Heart right ventricle (tissue), 16 donors: ENCODE data around the gene ZNF786. TPM values are rescaled to one million over a fixed set of nuclear protein-coding genes. Genes with fewer than 3 reads are reported as not detected.
"Not testable (repeated sequence)": the region's sequence is repeated elsewhere in the genome, so short reads cannot be mapped to it uniquely, and the experiment has no call there.

ENCODE experiments used
- ATAC-seq, 8 donors: fragments of 200-7000 bp; cut with Tn5 transposase; one replicate each; pipeline ENCODE4 v1.9.1; 2020; ENCODE audit warnings: mild to moderate bottlenecking in 8 of 8, moderate library complexity in 8 of 8, moderate number of reproducible peaks in 1 of 8
- DNase-seq, 2 donors: peaks; one replicate each; pipeline ENCODE4 v3.0.0-alpha.2; 2020
- H3K27ac ChIP-seq, 10 donors: fragments of 200-600 bp; sonication (generic) in 2 of 10; one replicate each; pipeline versions ENCODE4 v1.5.0 to v1.8.0; 2020 to 2022; ENCODE audit warnings: mild to moderate bottlenecking in 3 of 10
- H3K27me3 ChIP-seq, 7 donors: fragments of 200-600 bp; one replicate each; pipeline ENCODE4 v1.8.0; 2021 to 2022; ENCODE audit warnings: mild to moderate bottlenecking in 2 of 7
- H3K36me3 ChIP-seq, 9 donors: fragments of 200-600 bp; sonication (generic) in 1 of 9; one replicate each; pipeline versions ENCODE4 v1.5.0 to v1.8.0; 2020 to 2022; ENCODE audit warnings: mild to moderate bottlenecking in 2 of 9
- H3K4me1 ChIP-seq, 9 donors: fragments of 200-600 bp; sonication (generic) in 1 of 9; one replicate each; pipeline versions ENCODE4 v1.5.0 to v1.8.0; 2020 to 2022; ENCODE audit warnings: mild to moderate bottlenecking in 4 of 9
- H3K4me3 ChIP-seq, 10 donors: fragments of 200-600 bp; sonication (generic) in 2 of 10; one replicate each; pipeline versions ENCODE4 v1.5.0 to v1.8.0; 2020 to 2022; ENCODE audit warnings: mild to moderate bottlenecking in 7 of 10, moderate library complexity in 2 of 10
- H3K9me3 ChIP-seq, 11 donors: fragments of 200-600 bp in 10 of 11; sonication (generic) in 2 of 11; one replicate each; pipeline versions ENCODE4 v1.5.0 to v1.8.0; 2013 to 2022; ENCODE audit warnings: mild to moderate bottlenecking in 2 of 11, control low read depth in 1 of 11, moderate library complexity in 1 of 11
- CTCF ChIP-seq, 9 donors: fragments of 200-600 bp; sonication (generic) in 2 of 9; IDR thresholded peaks; one replicate each; pipeline versions ENCODE4 v1.5.0 to v1.8.0; 2021 to 2022; ENCODE audit warnings: antibody characterized with exemption in 9 of 9, mild to moderate bottlenecking in 5 of 9, moderate library complexity in 1 of 9
- WGBS, 2 donors: extraction: QIAGEN DNeasy Blood & Tissue Kit; methylation state at CpG; one replicate each; pipeline ENCODE4 v1.1.7; 2013; ENCODE audit warnings: inconsistent platforms in 1 of 2; 5-methylcytosine and 5-hydroxymethylcytosine counted together
- intact Hi-C, 10 donors: fragments of 100-400 bp; cut with DNase I; formaldehyde crosslinking; loops; one replicate each; pipeline versions ENCODE4 v1.11.1 to v1.14.2; 2022
- polyA plus RNA-seq, 2 donors: library from polyadenylated mRNA; stranded (reverse); fragments of 200-250 nt; gene quantifications; one replicate each; pipeline ENCODE4 v1.2.3, GENCODE V29; 2013
- total RNA-seq, 10 donors: library from RNA; stranded (reverse); fragmentation: NEBNext Ultra II Directional in 3 of 10; extraction: Animal tissue kit (Norgen Biotek cat#: 25700) in 3 of 10; gene quantifications; one replicate each; pipeline versions ENCODE4 v1.2.1 to v1.2.4, GENCODE V29; 2021 to 2023
- donor health status: Arrhythmogenic right ventricular cardiomyopathy.
- donor health status: ischemic (EF 13 %, LVEDD 7.1; RV severe dilation, severe dysfunction).
- donor health status: healthy with polysubstance abuse.
- donor health status: DM: no; HTN: yes; CAD: no.
- donor health status: DM: no; HTN: no; CAD: no.
- donor health status: ischemic (EF 25% LVEDD 6.9; RV normal size, moderate dysfunction).
- donor health status: ischemic (EF 25% LVEDD 5.7; RV mildly dilated, moderate dysfunction).
- donor health status: healthy.
- donor health status: DM: yes; HTN: yes; CAD: no.
- donor health status: Ischemic cardiomyopathy.
- donor health status: ischemic (EF 35%, LVEDD 5.7; RV mildly dilated, moderate dysfunction).
- donor health status: nonischemic (EF 11% LVEDD 7.7; RV severe dilation, severe dysfunction).
- donor health status: DM: yes; HTN: yes; CAD: no.
- donor health status: PGD.
- donor health status: ischemic (EF 29% LVEDD 5.4; RV normal size, mild dysfunction).
- donor health status: nonischemic (EF 23%, LVEDD 6.1; RV moderate dilation, normal function).

ZNF786 gene
- total and polyA plus RNA-seq, 12 donors = 2.0 to 3.4 (median 2.6) TPM

- Histone ChIP-seq H3K9me3 (no peaks in the 10 kb centered on the region), H3K4me1 (peaks cover 0 to 1% (median 0%) of the 10 kb centered on the region in 9 donors), H3K36me3 (no peaks in the 10 kb centered on the region), H3K4me3 (no peak overlapping the region), H3K27ac (no peak overlapping the region), H3K27me3 (no peaks in the 10 kb centered on the region)
- DNase-seq (no peak), ATAC-seq (no peak)
- WGBS, 2 donors = 62 to 70% methylated on average over 4 of the region's 4 CpGs
- intact Hi-C loops = no loop called here
- no peak for TF ChIP-seq CTCF (IDR thresholded peaks at IDR 0.05)
Observed at GRCh38 chr7:149097088-149097487, 6.6 kb upstream of the ZNF786 start.

- Histone ChIP-seq H3K27ac (no peak overlapping the region), H3K4me1 (peaks cover 0 to 25% (median 14%) of the 10 kb centered on the region in 9 donors), H3K27me3 (no peaks in the 10 kb centered on the region), H3K9me3 (no peaks in the 10 kb centered on the region), H3K4me3 (no peak overlapping the region), H3K36me3 (no peaks in the 10 kb centered on the region)
- no peak for DNase-seq
- no peak for TF ChIP-seq CTCF (IDR thresholded peaks at IDR 0.05)
- intact Hi-C loops = loop anchor here in 5 of 10 donors (5.0 kb wide), 3 partner anchors 86 to 396 kb away; partner anchors contain the start of genes CUL1 (in 1 of the 5) and EZH2 (in 1 of the 5)
- no peak for ATAC-seq
- 61 to 66% methylated on average over 4 of the region's 4 CpGs for WGBS, 2 donors
Observed at GRCh38 chr7:149093228-149093627, 2.7 kb upstream of the ZNF786 start.

GRCh38 chr7:149092244-149092643 lies 1.7 kb upstream of the ZNF786 start:
- not testable (repeated sequence) for H3K9me3 ChIP-seq, H3K36me3 ChIP-seq, ATAC-seq, H3K27me3 ChIP-seq, DNase-seq
- 98% methylated on average over 20 of the region's 20 CpGs for WGBS, 2 donors
- peak overlapping the region in 4 of 10 donors; percentile 76 to 99 (median 92) for H3K4me3 ChIP-seq
- peak overlapping the region in 8 of 10 donors; percentile 96 to 100 (median 99) for H3K27ac ChIP-seq
- intact Hi-C loops = loop anchor here in 6 of 10 donors (1.0 to 5.0 kb wide), 4 partner anchors 85 to 395 kb away; partner anchors contain the start of genes CUL1 (in 1 of the 6) and EZH2 (in 1 of the 6)
- peaks cover 0 to 31% (median 14%) of the 10 kb centered on the region in 9 donors for H3K4me1 ChIP-seq

- WGBS, 2 donors = 90 to 94% methylated on average over 6 of the region's 6 CpGs
- H3K4me1 ChIP-seq = peaks cover 0 to 41% (median 14%) of the 10 kb centered on the region in 9 donors
- DNase-seq (no peak), ATAC-seq (no peak)
- intact Hi-C loops = no loop called here
- H3K27ac ChIP-seq = no peak overlapping the region
- H3K9me3 ChIP-seq = peaks cover 0 to 11% (median 0%) of the 10 kb centered on the region in 11 donors
- no peak overlapping the region for H3K4me3 ChIP-seq
- H3K36me3 ChIP-seq = peaks cover 0 to 16% (median 0%) of the 10 kb centered on the region in 9 donors
- TF ChIP-seq CTCF (IDR thresholded peaks at IDR 0.05) = no peak
- no peaks in the 10 kb centered on the region for H3K27me3 ChIP-seq
Observed at GRCh38 chr7:149087376-149087775, 3.1 kb downstream of the ZNF786 start.

- intact Hi-C loops = no loop called here
- H3K27ac ChIP-seq = no peak overlapping the region
- H3K4me1 ChIP-seq = peaks cover 0 to 35% (median 7%) of the 10 kb centered on the region in 9 donors
- TF ChIP-seq CTCF (IDR thresholded peaks at IDR 0.05) = no peak
- peaks cover 0 to 16% (median 0%) of the 10 kb centered on the region in 9 donors for H3K36me3 ChIP-seq
- no peak overlapping the region for H3K4me3 ChIP-seq
- 78% methylated on average over 1 of the region's 1 CpG for whole genome bisulfite sequencing, 2 donors
- DNase-seq = no peak
- H3K27me3 ChIP-seq = no peaks in the 10 kb centered on the region
- H3K9me3 ChIP-seq = peaks cover 0 to 11% (median 0%) of the 10 kb centered on the region in 11 donors
- ATAC-seq = no peak
Observed at GRCh38 chr7:149085866-149086265, 4.7 kb downstream of the ZNF786 start.
